GM12891 (cell line): ENCODE results near the gene MAGEB17.
A peak's percentile ranks its signal among the peaks of the same experiment; 100 is the strongest.
"Not testable (repeated sequence)": the region's sequence is repeated elsewhere in the genome, so short reads cannot be mapped to it uniquely, and the experiment has no call there.

Source experiments
- DNase-seq: peaks from one replicate; pipeline ENCODE4 v3.0.0; 2011; ENCODE audit warnings: low spot score; ENCODE audit not compliant: insufficient read length
- FAIRE-seq: peaks from 2 replicates; lab custom pipeline; 2011; peaks lifted over from hg19 to GRCh38; lab: Jason Lieb, UNC
- PAX5 ChIP-seq: IDR thresholded peaks from 2 replicates; pipeline ENCODE4 v1.6.1; 2011; ENCODE audit warnings: low read length, moderate library complexity, mild to moderate bottlenecking; ENCODE audit not compliant: insufficient read depth, severe bottlenecking
- POLR2A ChIP-seq: IDR thresholded peaks from 2 replicates; pipeline ENCODE4 v1.6.1; 2011; ENCODE audit warnings: low read depth, low read length, control low read depth
- POLR2AphosphoS5 ChIP-seq: IDR thresholded peaks from 2 replicates; pipeline ENCODE4 v1.6.1; 2011; ENCODE audit warnings: low read depth, low read length, control low read depth
- POU2F2 ChIP-seq: IDR thresholded peaks from 2 replicates; pipeline ENCODE4 v1.6.1; 2011; ENCODE audit warnings: low read depth, mild to moderate bottlenecking, control low read depth, low read length, moderate library complexity
- SPI1 ChIP-seq: IDR thresholded peaks from 2 replicates; pipeline ENCODE4 v1.6.1; 2011; ENCODE audit warnings: low read depth, low read length, control low read depth
- TAF1 ChIP-seq: IDR thresholded peaks from 2 replicates; pipeline ENCODE4 v1.6.1; 2011; ENCODE audit warnings: low read depth, low read length, control low read depth

Gene MAGEB17

GRCh38 chrX:16155581-16156096 lies 11.6 kb upstream of the MAGEB17 start:
- no peak for FAIRE-seq
- TF ChIP-seq PAX5 (no peak), SPI1 (no peak), TAF1 (no peak), POU2F2 (no peak), POLR2A (no peak), POLR2AphosphoS5 (no peak)
- no peak for DNase-seq

GRCh38 chrX:16156692-16157331 lies 10.5 kb upstream of the MAGEB17 start:
- no peak for FAIRE-seq
- no peak for TF ChIP-seq POLR2AphosphoS5
- no peak for TF ChIP-seq POLR2A
- TF ChIP-seq POU2F2: no peak
- TF ChIP-seq PAX5: no peak
- no peak for TF ChIP-seq SPI1
- no peak for TF ChIP-seq TAF1
- DNase-seq: no peak

- TF ChIP-seq POLR2A (no peak), SPI1 (no peak), TAF1 (no peak), POU2F2 (no peak), PAX5 (no peak), POLR2AphosphoS5 (no peak)
- no peak for DNase-seq
- peak; percentile 5 for FAIRE-seq
Observed at GRCh38 chrX:16160729-16161128, 6.6 kb upstream of the MAGEB17 start.

GRCh38 chrX:16161173-16161572 lies 6.1 kb upstream of the MAGEB17 start:
- not testable (repeated sequence) for DNase-seq, FAIRE-seq

- no peak for TF ChIP-seq POLR2A
- no peak for TF ChIP-seq TAF1
- no peak for TF ChIP-seq PAX5
- TF ChIP-seq POLR2AphosphoS5: no peak
- TF ChIP-seq SPI1: no peak
- TF ChIP-seq POU2F2: no peak
- FAIRE-seq: no peak
- no peak for DNase-seq
Observed at GRCh38 chrX:16162391-16162790, 4.9 kb upstream of the MAGEB17 start.

- TF ChIP-seq POLR2AphosphoS5: no peak
- no peak for TF ChIP-seq POU2F2
- TF ChIP-seq PAX5: no peak
- TF ChIP-seq POLR2A: no peak
- no peak for TF ChIP-seq SPI1
- FAIRE-seq: no peak
- DNase-seq: no peak
Observed at GRCh38 chrX:16164748-16165147, 2.5 kb upstream of the MAGEB17 start.

- DNase-seq (no peak), FAIRE-seq (no peak)
- TF ChIP-seq POLR2A (no peak), POU2F2 (no peak), SPI1 (no peak), TAF1 (no peak), POLR2AphosphoS5 (no peak)
Observed at GRCh38 chrX:16171039-16171438, 3.8 kb downstream of the MAGEB17 start.

- TF ChIP-seq POLR2AphosphoS5 (no peak), TAF1 (no peak), POLR2A (no peak), PAX5 (no peak), POU2F2 (no peak), SPI1 (no peak)
- DNase-seq (no peak), FAIRE-seq (no peak)
Observed at GRCh38 chrX:16171944-16172343, 4.7 kb downstream of the MAGEB17 start.

GRCh38 chrX:16172391-16172790 lies 5.1 kb downstream of the MAGEB17 start:
- TF ChIP-seq TAF1 (no peak), POU2F2 (no peak)
- DNase-seq (no peak), FAIRE-seq (no peak)

GRCh38 chrX:16175329-16176061 lies 8.2 kb downstream of the MAGEB17 start:
- no peak for FAIRE-seq
- TF ChIP-seq PAX5 (no peak), SPI1 (no peak), POLR2AphosphoS5 (no peak), POU2F2 (no peak), TAF1 (no peak), POLR2A (no peak)
- DNase-seq: no peak
